ENCODE results near the gene ALPK1.

- TF ChIP-seq, protein P1, sequence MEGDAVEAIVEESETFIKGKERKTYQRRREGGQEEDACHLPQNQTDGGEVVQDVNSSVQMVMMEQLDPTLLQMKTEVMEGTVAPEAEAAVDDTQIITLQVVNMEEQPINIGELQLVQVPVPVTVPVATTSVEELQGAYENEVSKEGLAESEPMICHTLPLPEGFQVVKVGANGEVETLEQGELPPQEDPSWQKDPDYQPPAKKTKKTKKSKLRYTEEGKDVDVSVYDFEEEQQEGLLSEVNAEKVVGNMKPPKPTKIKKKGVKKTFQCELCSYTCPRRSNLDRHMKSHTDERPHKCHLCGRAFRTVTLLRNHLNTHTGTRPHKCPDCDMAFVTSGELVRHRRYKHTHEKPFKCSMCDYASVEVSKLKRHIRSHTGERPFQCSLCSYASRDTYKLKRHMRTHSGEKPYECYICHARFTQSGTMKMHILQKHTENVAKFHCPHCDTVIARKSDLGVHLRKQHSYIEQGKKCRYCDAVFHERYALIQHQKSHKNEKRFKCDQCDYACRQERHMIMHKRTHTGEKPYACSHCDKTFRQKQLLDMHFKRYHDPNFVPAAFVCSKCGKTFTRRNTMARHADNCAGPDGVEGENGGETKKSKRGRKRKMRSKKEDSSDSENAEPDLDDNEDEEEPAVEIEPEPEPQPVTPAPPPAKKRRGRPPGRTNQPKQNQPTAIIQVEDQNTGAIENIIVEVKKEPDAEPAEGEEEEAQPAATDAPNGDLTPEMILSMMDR (IDR thresholded peaks at IDR 0.05) = no peak
- TF ChIP-seq POLR2A (IDR thresholded peaks at IDR 0.05) = no peak
Measured at GRCh38 chr4:112357897-112358296, 60.7 kb downstream of the ALPK1 start.
